Measurements from ENCODE around the gene PRRC2A.

Gene PRRC2A

GRCh38 chr6:31626952-31627351 lies 6.4 kb downstream of the PRRC2A start:
- no peak for DNase-seq

GRCh38 chr6:31627690-31628287 lies 7.3 kb downstream of the PRRC2A start:
- no peak for DNase-seq

- no peak for DNase-seq
Measured at GRCh38 chr6:31629014-31629413, 8.5 kb downstream of the PRRC2A start.

GRCh38 chr6:31630177-31630934 lies 9.8 kb downstream of the PRRC2A start:
- no peak for DNase-seq

GRCh38 chr6:31631209-31631608 lies 10.7 kb downstream of the PRRC2A start:
- DNase-seq = no peak

GRCh38 chr6:31631681-31632278 lies 11.3 kb downstream of the PRRC2A start:
- no peak for DNase-seq

- no peak for DNase-seq
Measured at GRCh38 chr6:31632279-31632946, 11.9 kb downstream of the PRRC2A start.

GRCh38 chr6:31633447-31633846 lies 12.9 kb downstream of the PRRC2A start:
- no peak for DNase-seq

GRCh38 chr6:31634131-31634530 lies 13.6 kb downstream of the PRRC2A start:
- DNase-seq = no peak

GRCh38 chr6:31634969-31635575 lies 14.6 kb downstream of the PRRC2A start:
- no peak for DNase-seq

GRCh38 chr6:31636698-31637596 lies 16.4 kb downstream of the PRRC2A start:
- DNase-seq = no peak

- DNase-seq = no peak
Measured at GRCh38 chr6:31639043-31639442, 18.5 kb downstream of the PRRC2A start.

- DNase-seq = no peak
Measured at GRCh38 chr6:31639449-31639861, 18.9 kb downstream of the PRRC2A start.

GRCh38 chr6:31640612-31641011 lies 20.1 kb downstream of the PRRC2A start:
- DNase-seq = no peak

GRCh38 chr6:31641370-31641769 lies 20.9 kb downstream of the PRRC2A start:
- no peak for DNase-seq

- DNase-seq = no peak
Measured at GRCh38 chr6:31642798-31643570, 22.5 kb downstream of the PRRC2A start.

GRCh38 chr6:31643818-31644454 lies 23.4 kb downstream of the PRRC2A start:
- DNase-seq = no peak

- no peak for DNase-seq
Measured at GRCh38 chr6:31645325-31645724, 24.8 kb downstream of the PRRC2A start.

GRCh38 chr6:31651602-31652191 lies 31.2 kb downstream of the PRRC2A start:
- no peak for DNase-seq

GRCh38 chr6:31652925-31653724 lies 32.6 kb downstream of the PRRC2A start:
- DNase-seq = peak; percentile 94
